Activated CD4-positive, alpha-beta T cell treated with anti-CD3 and anti-CD28 coated beads, Interleukin-2, amount 10 ng/mL, durations not matched to agents 7 days and 5 days (primary cell): Measurements from ENCODE around the gene BCAT1. TPM values are rescaled to one million over a fixed set of nuclear protein-coding genes. Genes with fewer than 3 reads are reported as not detected.
A peak's percentile ranks its signal among the peaks of the same experiment; 100 is the strongest.
"Not testable (repeated sequence)": the region's sequence is repeated elsewhere in the genome, so short reads cannot be mapped to it uniquely, and the experiment has no call there.

Experiments used
- CTCF ChIA-PET: fragments of 350-600 bp; sonication (Branson Sonifier 250); formaldehyde crosslinking; loops from one replicate; lab custom pipeline; 2021; ENCODE audit warnings: antibody characterized with exemption; lab: Charles Lee
- POLR2A ChIA-PET: fragments of 350-600 bp; sonication (Branson Sonifier 250); formaldehyde crosslinking; loops from one replicate; lab custom pipeline; 2021; ENCODE audit warnings: antibody characterized with exemption; lab: Charles Lee
- DNase-seq: peaks from one replicate; pipeline ENCODE4 v3.0.0-alpha.2; 2020
- H3K27ac Mint-ChIP-seq: one replicate; pipeline ENCODE4 v1.8.0; 2021; ENCODE audit warnings: mild to moderate bottlenecking, moderate library complexity, mixed read lengths
- H3K27me3 Mint-ChIP-seq: one replicate; pipeline ENCODE4 v1.8.0; 2021; ENCODE audit warnings: mixed read lengths
- H3K36me3 Mint-ChIP-seq: one replicate; pipeline ENCODE4 v1.8.0; 2021; ENCODE audit warnings: low read depth, mixed read lengths
- H3K4me1 Mint-ChIP-seq: one replicate; pipeline ENCODE4 v1.8.0; 2021; ENCODE audit warnings: mixed read lengths
- H3K4me3 Mint-ChIP-seq: one replicate; pipeline ENCODE4 v1.8.0; 2021; ENCODE audit warnings: mild to moderate bottlenecking, moderate library complexity, mixed read lengths
- H3K9me3 Mint-ChIP-seq: one replicate; pipeline ENCODE4 v1.8.0; 2021; ENCODE audit warnings: mixed read lengths
- total RNA-seq, 2 experiments: library from RNA; stranded (reverse); gene quantifications; one replicate each; pipeline ENCODE4 v1.2.3, GENCODE V29; 2021

Gene BCAT1
- total RNA-seq, 2 experiments from 2014 or later: 6.9 to 7.3 TPM

GRCh38 chr12:24833513-24833912 lies 115.4 kb downstream of the BCAT1 start:
- CTCF ChIA-PET: no interaction called here
- H3K4me3 Mint-ChIP-seq: no peak overlapping the region
- H3K4me1 Mint-ChIP-seq: peaks cover 13% of the 10 kb centered on the region
- DNase-seq: no peak
- H3K36me3 Mint-ChIP-seq: no peaks in the 10 kb centered on the region
- H3K27ac Mint-ChIP-seq: no peak overlapping the region
- no peaks in the 10 kb centered on the region for H3K9me3 Mint-ChIP-seq
- H3K27me3 Mint-ChIP-seq: no peaks in the 10 kb centered on the region
- POLR2A ChIA-PET: no interaction called here

- Mint-ChIP-seq H3K4me3 (no peak overlapping the region), H3K27me3 (no peaks in the 10 kb centered on the region), H3K27ac (peak overlapping the region; percentile 75), H3K4me1 (peaks cover 22% of the 10 kb centered on the region), H3K36me3 (peaks cover 8% of the 10 kb centered on the region), H3K9me3 (peaks cover 9% of the 10 kb centered on the region)
- POLR2A ChIA-PET: no interaction called here
- CTCF ChIA-PET: no interaction called here
- no peak for DNase-seq
Observed at GRCh38 chr12:24823808-24824515, 124.9 kb downstream of the BCAT1 start.

GRCh38 chr12:24822121-24822899 lies 126.6 kb downstream of the BCAT1 start:
- DNase-seq: no peak
- H3K4me1 Mint-ChIP-seq: peaks cover 22% of the 10 kb centered on the region
- ChIA-PET CTCF (no interaction called here), POLR2A (no interaction called here)
- no peaks in the 10 kb centered on the region for H3K27me3 Mint-ChIP-seq
- H3K27ac Mint-ChIP-seq: no peak overlapping the region
- H3K9me3 Mint-ChIP-seq: peaks cover 9% of the 10 kb centered on the region
- no peak overlapping the region for H3K4me3 Mint-ChIP-seq
- peaks cover 5% of the 10 kb centered on the region for H3K36me3 Mint-ChIP-seq

- no peak for DNase-seq
- Mint-ChIP-seq H3K27me3 (no peaks in the 10 kb centered on the region), H3K36me3 (peaks cover 5% of the 10 kb centered on the region), H3K27ac (no peak overlapping the region), H3K9me3 (peaks cover 9% of the 10 kb centered on the region), H3K4me3 (no peak overlapping the region), H3K4me1 (peaks cover 22% of the 10 kb centered on the region)
- POLR2A ChIA-PET: no interaction called here
- CTCF ChIA-PET: no interaction called here
Observed at GRCh38 chr12:24821691-24822090, 127.2 kb downstream of the BCAT1 start.

GRCh38 chr12:24820872-24821271 lies 128.0 kb downstream of the BCAT1 start:
- H3K4me1 Mint-ChIP-seq: peaks cover 22% of the 10 kb centered on the region
- peaks cover 5% of the 10 kb centered on the region for H3K36me3 Mint-ChIP-seq
- ChIA-PET CTCF (no interaction called here), POLR2A (no interaction called here)
- H3K9me3 Mint-ChIP-seq: peaks cover 9% of the 10 kb centered on the region
- no peak for DNase-seq
- no peak overlapping the region for H3K27ac Mint-ChIP-seq
- no peaks in the 10 kb centered on the region for H3K27me3 Mint-ChIP-seq
- H3K4me3 Mint-ChIP-seq: no peak overlapping the region

GRCh38 chr12:24818351-24818750 lies 130.6 kb downstream of the BCAT1 start:
- Mint-ChIP-seq H3K4me1 (peaks cover 38% of the 10 kb centered on the region), H3K27me3 (no peaks in the 10 kb centered on the region), H3K4me3 (no peak overlapping the region), H3K9me3 (peaks cover under 1% of the 10 kb centered on the region), H3K36me3 (peaks cover 6% of the 10 kb centered on the region), H3K27ac (no peak overlapping the region)
- CTCF ChIA-PET: interaction anchor here (1.3 kb wide), 1 partner anchor 10 kb away, joined by 3 read pairs; no protein-coding TSS in a partner anchor
- POLR2A ChIA-PET: no interaction called here
- DNase-seq: no peak

GRCh38 chr12:24815114-24815423 lies 133.8 kb downstream of the BCAT1 start:
- ChIA-PET CTCF (interaction anchor here (1.3 to 1.7 kb wide), 2 partner anchors 12 to 15 kb away, joined by 3 to 10 read pairs; no protein-coding TSS in a partner anchor), POLR2A (no interaction called here)
- H3K4me3 Mint-ChIP-seq: peak overlapping the region; percentile 74
- H3K4me1 Mint-ChIP-seq: peaks cover 23% of the 10 kb centered on the region
- no peaks in the 10 kb centered on the region for H3K9me3 Mint-ChIP-seq
- H3K36me3 Mint-ChIP-seq: peaks cover 12% of the 10 kb centered on the region
- DNase-seq: no peak
- no peaks in the 10 kb centered on the region for H3K27me3 Mint-ChIP-seq
- H3K27ac Mint-ChIP-seq: peak overlapping the region; percentile 93

- ChIA-PET CTCF (interaction anchor here (0.6 to 1.7 kb wide), 5 partner anchors 8 to 600 kb away, joined by 3 to 10 read pairs (median 5); no protein-coding TSS in a partner anchor), POLR2A (no interaction called here)
- H3K9me3 Mint-ChIP-seq: no peaks in the 10 kb centered on the region
- peaks cover 12% of the 10 kb centered on the region for H3K36me3 Mint-ChIP-seq
- peak overlapping the region; percentile 74 for H3K4me3 Mint-ChIP-seq
- no peak for DNase-seq
- H3K27ac Mint-ChIP-seq: peak overlapping the region; percentile 93
- H3K27me3 Mint-ChIP-seq: no peaks in the 10 kb centered on the region
- peaks cover 23% of the 10 kb centered on the region for H3K4me1 Mint-ChIP-seq
Observed at GRCh38 chr12:24814379-24815113, 134.4 kb downstream of the BCAT1 start.

GRCh38 chr12:24810378-24810777 lies 138.5 kb downstream of the BCAT1 start:
- H3K9me3 Mint-ChIP-seq: peaks cover 14% of the 10 kb centered on the region
- ChIA-PET CTCF (no interaction called here), POLR2A (no interaction called here)
- peaks cover 12% of the 10 kb centered on the region for H3K36me3 Mint-ChIP-seq
- H3K27ac Mint-ChIP-seq: no peak overlapping the region
- DNase-seq: no peak
- H3K4me3 Mint-ChIP-seq: no peak overlapping the region
- peaks cover 20% of the 10 kb centered on the region for H3K4me1 Mint-ChIP-seq
- H3K27me3 Mint-ChIP-seq: no peaks in the 10 kb centered on the region

- peaks cover 23% of the 10 kb centered on the region for H3K9me3 Mint-ChIP-seq
- H3K4me3 Mint-ChIP-seq, CTCF ChIA-PET, DNase-seq, H3K27ac Mint-ChIP-seq, POLR2A ChIA-PET, H3K27me3 Mint-ChIP-seq: not testable (repeated sequence)
- peaks cover 19% of the 10 kb centered on the region for H3K36me3 Mint-ChIP-seq
- H3K4me1 Mint-ChIP-seq: peaks cover 10% of the 10 kb centered on the region
Observed at GRCh38 chr12:24809306-24809705, 139.6 kb downstream of the BCAT1 start.

GRCh38 chr12:24808651-24809050 lies 140.2 kb downstream of the BCAT1 start:
- no peak overlapping the region for H3K27ac Mint-ChIP-seq
- no peaks in the 10 kb centered on the region for H3K27me3 Mint-ChIP-seq
- H3K36me3 Mint-ChIP-seq: peaks cover 18% of the 10 kb centered on the region
- DNase-seq: no peak
- ChIA-PET POLR2A (no interaction called here), CTCF (interaction anchor here (1.0 kb wide), 1 partner anchor 9 kb away, joined by 3 read pairs; no protein-coding TSS in a partner anchor)
- peaks cover 23% of the 10 kb centered on the region for H3K9me3 Mint-ChIP-seq
- H3K4me3 Mint-ChIP-seq: no peak overlapping the region
- H3K4me1 Mint-ChIP-seq: peaks cover 7% of the 10 kb centered on the region

GRCh38 chr12:24806386-24806785 lies 142.5 kb downstream of the BCAT1 start:
- no peak overlapping the region for H3K27ac Mint-ChIP-seq
- H3K36me3 Mint-ChIP-seq: peaks cover 18% of the 10 kb centered on the region
- peaks cover 38% of the 10 kb centered on the region for H3K9me3 Mint-ChIP-seq
- POLR2A ChIA-PET: no interaction called here
- peaks cover 14% of the 10 kb centered on the region for H3K4me1 Mint-ChIP-seq
- H3K4me3 Mint-ChIP-seq: no peak overlapping the region
- CTCF ChIA-PET: interaction anchor here (0.6 to 1.8 kb wide), 2 partner anchors 8 to 12 kb away, joined by 4 to 5 read pairs; no protein-coding TSS in a partner anchor
- DNase-seq: no peak
- no peaks in the 10 kb centered on the region for H3K27me3 Mint-ChIP-seq
